ENCODE data around the gene METTL26.

- no peak for TF ChIP-seq POLR2A (IDR thresholded peaks at IDR 0.05; ENCODE audit: low read depth, low read length)
- TF ChIP-seq POLR2AphosphoS5 (IDR thresholded peaks at IDR 0.05; ENCODE audit: low read depth, low read length), result no peak
- TF ChIP-seq POU2F2 (IDR thresholded peaks at IDR 0.05; ENCODE audit: low read depth, low read length), result no peak
- no peak for TF ChIP-seq TAF1 (IDR thresholded peaks at IDR 0.05; ENCODE audit: low read depth, low read length)
- no peak for TF ChIP-seq PAX5 (IDR thresholded peaks at IDR 0.05; ENCODE audit: insufficient read depth, low read length, severe bottlenecking)
- no peak for TF ChIP-seq SPI1 (IDR thresholded peaks at IDR 0.05; ENCODE audit: low read depth, low read length)
Observed at GRCh38 chr16:591892-592517, 44.1 kb downstream of the METTL26 start.

Measured in GM12891 (cell line).